HG03159 (cell line): ENCODE measurements around the gene GAS1.

Source experiments
- ATAC-seq: cut with Tn5 transposase; IDR thresholded peaks from one replicate; pipeline ENCODE4 v1.9.1; 2021; ENCODE audit warnings: mild to moderate bottlenecking, moderate library complexity; ENCODE audit not compliant: unreplicated experiment

The GAS1 gene

DNA sequence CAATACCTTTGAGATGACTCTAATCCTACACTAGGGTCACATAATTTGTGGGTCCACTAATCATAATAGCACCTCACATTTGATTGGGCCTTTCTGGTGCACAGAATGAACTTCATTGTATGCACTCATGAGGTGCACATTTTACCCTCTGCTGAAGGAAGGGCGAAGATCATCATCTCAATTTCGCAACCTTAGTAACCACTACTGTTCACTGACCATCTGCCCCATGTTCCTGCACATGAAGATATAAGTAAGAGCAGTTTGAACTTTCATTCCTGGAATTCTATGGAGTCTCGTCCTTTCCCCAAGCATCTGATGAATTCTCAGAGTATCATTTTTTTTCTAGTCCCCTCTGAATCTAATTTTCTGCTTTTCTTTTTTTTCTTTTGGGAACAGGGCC is 21.2 kb downstream of the GAS1 start:
- ATAC-seq, result no peak

DNA sequence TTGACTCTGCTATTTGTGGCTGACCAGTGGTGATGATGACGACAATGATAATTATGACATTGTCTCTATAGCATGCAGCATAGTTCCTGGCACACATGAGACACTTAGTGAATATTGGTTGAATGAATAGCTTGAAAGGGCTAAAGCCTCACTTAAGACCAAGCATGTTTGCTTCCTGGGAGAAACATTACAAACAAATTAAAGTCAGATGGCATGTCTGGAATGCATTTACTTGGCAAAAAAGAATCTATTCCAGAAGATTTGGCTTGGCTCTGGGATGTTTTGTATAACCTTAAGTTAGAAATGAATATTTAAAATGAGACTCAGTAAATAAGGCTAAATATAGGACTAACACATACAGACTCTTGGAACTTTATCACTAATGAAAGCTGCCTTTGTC is 21.6 kb downstream of the GAS1 start:
- ATAC-seq, result no peak

GRCh38 chr9:86924206-86924605 is 23.1 kb downstream of the GAS1 start:
- no peak for ATAC-seq

DNA sequence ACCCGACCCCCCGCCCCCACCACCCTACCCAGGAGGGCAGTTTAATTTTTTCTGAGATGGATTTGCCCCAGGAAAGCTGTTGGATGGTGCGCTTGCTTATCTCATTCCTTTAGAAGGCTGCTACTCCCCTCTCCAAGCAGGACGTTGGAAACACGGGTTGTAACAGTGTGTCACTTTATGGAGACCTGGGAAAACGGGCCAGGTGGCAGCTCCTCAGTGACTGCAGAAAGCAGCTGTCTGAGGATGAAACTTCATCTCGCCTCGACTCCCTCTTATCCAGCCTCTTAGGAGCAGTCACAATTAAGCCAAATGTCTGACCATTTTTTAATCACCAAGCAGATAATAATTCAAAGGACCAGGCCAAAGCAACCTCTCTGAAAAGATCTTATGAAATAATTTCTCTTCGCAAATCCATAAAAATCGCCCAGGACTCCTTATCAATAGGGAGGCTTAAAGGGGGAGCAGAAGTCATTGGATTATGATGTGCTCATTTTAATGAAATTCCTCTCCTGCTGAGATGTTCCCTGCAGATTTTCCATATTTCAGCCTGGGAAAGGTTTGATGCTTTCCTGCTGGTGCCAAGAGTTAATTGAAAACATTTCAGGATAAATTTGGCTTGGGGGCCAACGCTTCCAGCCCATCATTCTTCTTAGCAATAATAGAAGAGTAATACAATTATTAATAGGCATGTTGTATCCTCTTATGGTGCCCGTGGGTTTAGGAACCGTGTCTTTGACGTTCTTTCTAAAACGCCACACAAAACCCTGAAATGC is 26.0 kb downstream of the GAS1 start:
- ATAC-seq, result no peak

- ATAC-seq, result no peak
These were observed 28.8 kb downstream of the GAS1 start for GRCh38 chr9:86918556-86918955.

DNA sequence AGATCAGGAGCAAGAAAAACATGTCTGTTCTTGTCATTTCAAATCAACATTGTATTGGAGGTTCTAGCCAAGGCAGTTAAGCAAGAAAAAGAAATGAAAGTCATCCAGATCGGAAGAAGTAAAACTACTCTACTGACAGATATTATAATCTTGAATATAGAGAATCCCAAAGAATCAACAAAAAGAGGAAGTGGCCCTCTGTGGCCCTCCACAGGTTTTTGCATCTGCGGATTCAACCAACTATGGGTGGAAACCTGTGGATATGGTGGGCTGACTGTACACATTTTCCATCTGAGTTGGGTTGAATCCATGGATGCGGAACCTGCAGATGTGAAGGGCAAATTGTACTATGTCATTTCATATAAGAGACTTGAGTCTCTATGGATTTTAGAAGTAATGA is 35.1 kb downstream of the GAS1 start:
- ATAC-seq, result no peak

DNA sequence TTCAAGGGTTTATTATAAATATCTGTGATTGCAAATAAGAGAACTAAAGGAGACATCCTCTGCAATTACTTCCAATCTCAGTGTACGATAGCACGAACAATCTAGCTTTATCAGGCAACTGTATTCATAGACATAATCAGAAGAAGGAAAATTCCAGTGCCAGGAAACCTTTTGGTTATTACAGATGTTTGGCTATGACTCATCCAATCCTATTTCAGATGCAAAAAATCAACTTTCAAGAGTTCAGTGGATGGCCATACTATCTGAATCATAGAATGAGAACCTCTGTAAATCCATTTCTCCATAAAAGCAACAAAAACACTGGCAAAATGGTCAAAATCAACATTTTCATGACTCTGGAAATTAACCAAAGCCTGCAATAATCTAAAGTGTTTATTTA is 37.9 kb downstream of the GAS1 start:
- ATAC-seq, result no peak

GRCh38 chr9:86908261-86908660 is 39.0 kb downstream of the GAS1 start:
- no peak for ATAC-seq

DNA sequence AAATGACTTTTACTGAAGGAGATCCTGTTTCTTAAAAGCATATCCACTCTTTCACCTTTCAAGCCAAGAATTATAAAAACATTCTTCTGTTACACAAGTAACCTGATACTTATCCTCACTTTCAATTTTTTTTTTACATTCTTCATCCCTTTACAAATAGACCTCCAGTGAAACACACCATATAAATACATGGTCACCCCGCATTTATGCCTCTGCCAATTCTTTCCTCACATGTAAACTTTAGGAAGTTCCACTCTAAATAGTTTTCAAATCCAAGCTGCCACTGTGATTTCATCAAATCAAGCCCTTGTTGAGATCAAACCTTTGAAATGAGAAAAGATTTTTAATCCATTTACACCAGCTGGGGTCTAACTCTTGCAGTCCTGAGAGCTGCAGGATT is 40.0 kb downstream of the GAS1 start:
- ATAC-seq, result no peak

DNA sequence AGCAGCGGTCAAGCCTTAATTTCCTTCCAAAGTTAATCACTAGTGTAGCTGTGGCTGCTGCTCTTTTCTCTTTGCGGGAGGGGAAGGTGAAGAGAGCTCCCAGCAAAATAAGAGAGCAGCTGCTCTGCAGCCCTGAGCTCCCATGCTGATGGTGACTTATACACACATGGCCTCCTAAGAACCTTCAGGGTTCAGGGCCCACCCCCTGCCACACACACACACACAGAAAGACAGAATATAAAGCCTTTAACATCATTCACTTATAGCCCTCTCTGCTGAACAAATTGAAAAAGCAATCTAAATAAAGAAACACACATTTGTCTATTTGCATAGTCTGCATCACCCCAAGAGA is 43.6 kb downstream of the GAS1 start:
- no peak for ATAC-seq

- no peak for ATAC-seq
These were observed 44.1 kb downstream of the GAS1 start for GRCh38 chr9:86902991-86903733.

GRCh38 chr9:86902586-86902985 is 44.7 kb downstream of the GAS1 start:
- no peak for ATAC-seq

- ATAC-seq, result no peak
These were observed 45.1 kb downstream of the GAS1 start for GRCh38 chr9:86902176-86902575.

DNA sequence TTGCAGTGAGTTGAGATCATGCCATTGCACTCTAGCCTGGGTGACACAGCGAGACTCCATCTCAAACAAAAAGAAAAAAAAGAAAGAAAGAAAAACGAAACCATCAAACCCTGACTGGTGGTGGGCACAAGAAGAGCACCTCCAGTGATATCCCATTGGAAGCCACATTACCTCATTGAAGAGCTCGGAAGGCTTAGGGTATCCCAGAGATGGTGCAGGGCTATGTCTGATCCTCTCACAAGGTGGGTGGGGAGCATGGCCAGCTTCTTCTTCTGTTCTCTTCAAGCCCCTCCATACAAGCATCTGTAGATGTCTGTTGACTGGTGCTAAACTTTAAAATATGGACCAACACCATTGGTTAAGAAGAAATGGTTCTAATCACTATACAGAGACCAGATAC is 45.8 kb downstream of the GAS1 start:
- no peak for ATAC-seq
